Measurements from ENCODE around the gene UBD. TPM values are rescaled to one million over a fixed set of nuclear protein-coding genes. Genes with fewer than 3 reads are reported as not detected.
A peak's percentile ranks its signal among the peaks of the same experiment; 100 is the strongest.

The UBD gene
- polyA plus RNA-seq, 1 donor (not counting 4 experiments of a cell fraction or from before 2014, with no cell fraction given) = not detected

DNA sequence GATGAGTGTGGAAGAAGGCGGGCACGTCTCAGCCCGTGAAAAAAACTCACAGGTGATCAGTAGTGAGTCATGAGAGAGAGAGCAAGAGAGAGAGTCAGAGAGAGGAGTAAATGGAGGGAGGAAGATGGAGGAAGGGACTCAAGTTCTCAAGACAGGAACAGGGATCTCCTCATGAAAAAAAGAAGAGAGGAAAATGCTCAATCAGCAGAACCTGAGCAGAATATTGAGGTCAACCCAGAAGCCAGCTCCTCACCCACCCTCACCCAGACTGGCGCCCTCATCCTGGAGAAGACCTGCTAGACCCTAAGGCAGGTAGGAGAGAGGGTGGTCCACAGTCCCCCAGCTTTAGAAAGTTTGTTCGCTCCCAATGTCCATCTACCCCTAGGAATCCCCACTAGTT, 4.8 kb downstream of the UBD start:
- TF ChIP-seq, protein P1, sequence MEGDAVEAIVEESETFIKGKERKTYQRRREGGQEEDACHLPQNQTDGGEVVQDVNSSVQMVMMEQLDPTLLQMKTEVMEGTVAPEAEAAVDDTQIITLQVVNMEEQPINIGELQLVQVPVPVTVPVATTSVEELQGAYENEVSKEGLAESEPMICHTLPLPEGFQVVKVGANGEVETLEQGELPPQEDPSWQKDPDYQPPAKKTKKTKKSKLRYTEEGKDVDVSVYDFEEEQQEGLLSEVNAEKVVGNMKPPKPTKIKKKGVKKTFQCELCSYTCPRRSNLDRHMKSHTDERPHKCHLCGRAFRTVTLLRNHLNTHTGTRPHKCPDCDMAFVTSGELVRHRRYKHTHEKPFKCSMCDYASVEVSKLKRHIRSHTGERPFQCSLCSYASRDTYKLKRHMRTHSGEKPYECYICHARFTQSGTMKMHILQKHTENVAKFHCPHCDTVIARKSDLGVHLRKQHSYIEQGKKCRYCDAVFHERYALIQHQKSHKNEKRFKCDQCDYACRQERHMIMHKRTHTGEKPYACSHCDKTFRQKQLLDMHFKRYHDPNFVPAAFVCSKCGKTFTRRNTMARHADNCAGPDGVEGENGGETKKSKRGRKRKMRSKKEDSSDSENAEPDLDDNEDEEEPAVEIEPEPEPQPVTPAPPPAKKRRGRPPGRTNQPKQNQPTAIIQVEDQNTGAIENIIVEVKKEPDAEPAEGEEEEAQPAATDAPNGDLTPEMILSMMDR (optimal IDR thresholded peaks at IDR 0.05 in 1 of 3, IDR thresholded peaks at IDR 0.05 in 1 of 3, conservative IDR thresholded peaks at IDR 0.05 in 1 of 3; ENCODE audit: extremely low read depth in 1 of 3, insufficient read depth in 2 of 3, low read length in 3 of 3) = no peak
- TF ChIP-seq EZH2 (IDR thresholded peaks at IDR 0.05; ENCODE audit: low read length) = no peak
- no peaks in the 10 kb centered on the region for H3K9me3 ChIP-seq (ENCODE audit: control insufficient read depth, low read depth, low read length)
- no peak overlapping the region for H3K27ac ChIP-seq (ENCODE audit: control insufficient read depth, insufficient read depth, low read length)
- no peak overlapping the region for H2AFZ ChIP-seq (ENCODE audit: control insufficient read depth, low read length)
- DNase-seq (ENCODE audit: low read depth, low spot score) (no peak), FAIRE-seq (no peak)
- H3K27me3 ChIP-seq (ENCODE audit: control insufficient read depth, extremely low read depth, insufficient read depth, low read length) = peaks cover 30% of the 10 kb centered on the region
- H3K4me3 ChIP-seq (ENCODE audit: control insufficient read depth in 2 of 3, extremely low read depth in 1 of 3, insufficient read depth in 2 of 3, low read depth in 1 of 3, low read length in 3 of 3) = no peak overlapping the region
- H3K9me1 ChIP-seq (ENCODE audit: control insufficient read depth, extremely low read depth, insufficient read depth, low read length) = no peaks in the 10 kb centered on the region
- no peak overlapping the region for H3K4me2 ChIP-seq (ENCODE audit: control insufficient read depth, extremely low read depth, insufficient read depth, low read depth, low read length)
- peaks cover 3% of the 10 kb centered on the region for H3K4me1 ChIP-seq (ENCODE audit: control insufficient read depth, extremely low read depth, insufficient read depth, low read length)
- dilution Hi-C loops (cut with MboI; ENCODE audit: extremely low pct_ligation_motif_present, low sequenced_read_pairs) = no loop called here
- H4K20me1 ChIP-seq (ENCODE audit: control insufficient read depth, extremely low read depth, insufficient read depth, low read length) = no peaks in the 10 kb centered on the region
- H3K9ac ChIP-seq (ENCODE audit: control insufficient read depth, extremely low read depth, insufficient read depth, low read length) = no peak overlapping the region
- no peaks in the 10 kb centered on the region for H3K36me3 ChIP-seq (ENCODE audit: control insufficient read depth in 2 of 2, extremely low read depth in 1 of 2, insufficient read depth in 2 of 2, low read length in 2 of 2)
- no peaks in the 10 kb centered on the region for H3K79me2 ChIP-seq (ENCODE audit: control insufficient read depth, insufficient read depth, low read length)

DNA sequence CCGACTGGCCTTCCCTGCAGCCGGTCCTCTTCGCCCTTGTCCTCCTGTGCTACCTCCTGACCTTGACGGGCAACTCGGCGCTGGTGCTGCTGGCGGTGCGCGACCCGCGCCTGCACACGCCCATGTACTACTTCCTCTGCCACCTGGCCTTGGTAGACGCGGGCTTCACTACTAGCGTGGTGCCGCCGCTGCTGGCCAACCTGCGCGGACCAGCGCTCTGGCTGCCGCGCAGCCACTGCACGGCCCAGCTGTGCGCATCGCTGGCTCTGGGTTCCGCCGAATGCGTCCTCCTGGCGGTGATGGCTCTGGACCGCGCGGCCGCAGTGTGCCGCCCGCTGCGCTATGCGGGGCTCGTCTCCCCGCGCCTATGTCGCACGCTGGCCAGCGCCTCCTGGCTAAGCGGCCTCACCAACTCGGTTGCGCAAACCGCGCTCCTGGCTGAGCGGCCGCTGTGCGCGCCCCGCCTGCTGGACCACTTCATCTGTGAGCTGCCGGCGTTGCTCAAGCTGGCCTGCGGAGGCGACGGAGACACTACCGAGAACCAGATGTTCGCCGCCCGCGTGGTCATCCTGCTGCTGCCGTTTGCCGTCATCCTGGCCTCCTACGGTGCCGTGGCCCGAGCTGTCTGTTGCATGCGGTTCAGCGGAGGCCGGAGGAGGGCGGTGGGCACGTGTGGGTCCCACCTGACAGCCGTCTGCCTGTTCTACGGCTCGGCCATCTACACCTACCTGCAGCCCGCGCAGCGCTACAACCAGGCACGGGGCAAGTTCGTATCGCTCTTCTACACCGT, 6.1 kb downstream of the UBD start:
- Histone ChIP-seq H4K20me1 (ENCODE audit: control insufficient read depth, extremely low read depth, insufficient read depth, low read length) (no peaks in the 10 kb centered on the region), H3K27ac (ENCODE audit: control insufficient read depth, insufficient read depth, low read length) (no peak overlapping the region), H3K9me3 (ENCODE audit: control insufficient read depth, low read depth, low read length) (no peaks in the 10 kb centered on the region), H3K36me3 (ENCODE audit: control insufficient read depth in 2 of 2, extremely low read depth in 1 of 2, insufficient read depth in 2 of 2, low read length in 2 of 2) (no peaks in the 10 kb centered on the region), H2AFZ (ENCODE audit: control insufficient read depth, low read length) (peak overlapping the region; percentile 27), H3K4me3 (ENCODE audit: control insufficient read depth in 2 of 3, extremely low read depth in 1 of 3, insufficient read depth in 2 of 3, low read depth in 1 of 3, low read length in 3 of 3) (peak overlapping the region in 2 of 3 experiments; percentile 11 to 24), H3K4me1 (ENCODE audit: control insufficient read depth, extremely low read depth, insufficient read depth, low read length) (peaks cover 3% of the 10 kb centered on the region), H3K27me3 (ENCODE audit: control insufficient read depth, extremely low read depth, insufficient read depth, low read length) (peaks cover 26% of the 10 kb centered on the region), H3K9me1 (ENCODE audit: control insufficient read depth, extremely low read depth, insufficient read depth, low read length) (no peaks in the 10 kb centered on the region), H3K79me2 (ENCODE audit: control insufficient read depth, insufficient read depth, low read length) (no peaks in the 10 kb centered on the region), H3K4me2 (ENCODE audit: control insufficient read depth, extremely low read depth, insufficient read depth, low read depth, low read length) (peak overlapping the region; percentile 65), H3K9ac (ENCODE audit: control insufficient read depth, extremely low read depth, insufficient read depth, low read length) (no peak overlapping the region)
- peak; percentile 74 for TF ChIP-seq EZH2 (IDR thresholded peaks at IDR 0.05; ENCODE audit: low read length)
- TF ChIP-seq, protein P1 (optimal IDR thresholded peaks at IDR 0.05 in 1 of 3, IDR thresholded peaks at IDR 0.05 in 1 of 3, conservative IDR thresholded peaks at IDR 0.05 in 1 of 3; ENCODE audit: extremely low read depth in 1 of 3, insufficient read depth in 2 of 3, low read length in 3 of 3) = peak in 2 of 3 experiments; percentile 16 to 24
- dilution Hi-C loops (cut with MboI; ENCODE audit: extremely low pct_ligation_motif_present, low sequenced_read_pairs) = no loop called here
- no peak for FAIRE-seq
- no peak for DNase-seq (ENCODE audit: low read depth, low spot score)

Measured in keratinocyte (primary cell).